CD4-positive, alpha-beta T cell treated with Interleukin-1 beta for 1 hour (primary cell): Measurements from ENCODE around the gene C1orf216.
"Not testable (repeated sequence)": the region's sequence is repeated elsewhere in the genome, so short reads cannot be mapped to it uniquely, and the experiment has no call there.

Source experiments
- DNase-seq, 2 donors: peaks; one replicate each; pipeline ENCODE4 v3.0.0-alpha.2; 2020 to 2022

C1orf216 gene, protein sequence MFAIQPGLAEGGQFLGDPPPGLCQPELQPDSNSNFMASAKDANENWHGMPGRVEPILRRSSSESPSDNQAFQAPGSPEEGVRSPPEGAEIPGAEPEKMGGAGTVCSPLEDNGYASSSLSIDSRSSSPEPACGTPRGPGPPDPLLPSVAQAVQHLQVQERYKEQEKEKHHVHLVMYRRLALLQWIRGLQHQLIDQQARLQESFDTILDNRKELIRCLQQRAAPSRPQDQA

DNA sequence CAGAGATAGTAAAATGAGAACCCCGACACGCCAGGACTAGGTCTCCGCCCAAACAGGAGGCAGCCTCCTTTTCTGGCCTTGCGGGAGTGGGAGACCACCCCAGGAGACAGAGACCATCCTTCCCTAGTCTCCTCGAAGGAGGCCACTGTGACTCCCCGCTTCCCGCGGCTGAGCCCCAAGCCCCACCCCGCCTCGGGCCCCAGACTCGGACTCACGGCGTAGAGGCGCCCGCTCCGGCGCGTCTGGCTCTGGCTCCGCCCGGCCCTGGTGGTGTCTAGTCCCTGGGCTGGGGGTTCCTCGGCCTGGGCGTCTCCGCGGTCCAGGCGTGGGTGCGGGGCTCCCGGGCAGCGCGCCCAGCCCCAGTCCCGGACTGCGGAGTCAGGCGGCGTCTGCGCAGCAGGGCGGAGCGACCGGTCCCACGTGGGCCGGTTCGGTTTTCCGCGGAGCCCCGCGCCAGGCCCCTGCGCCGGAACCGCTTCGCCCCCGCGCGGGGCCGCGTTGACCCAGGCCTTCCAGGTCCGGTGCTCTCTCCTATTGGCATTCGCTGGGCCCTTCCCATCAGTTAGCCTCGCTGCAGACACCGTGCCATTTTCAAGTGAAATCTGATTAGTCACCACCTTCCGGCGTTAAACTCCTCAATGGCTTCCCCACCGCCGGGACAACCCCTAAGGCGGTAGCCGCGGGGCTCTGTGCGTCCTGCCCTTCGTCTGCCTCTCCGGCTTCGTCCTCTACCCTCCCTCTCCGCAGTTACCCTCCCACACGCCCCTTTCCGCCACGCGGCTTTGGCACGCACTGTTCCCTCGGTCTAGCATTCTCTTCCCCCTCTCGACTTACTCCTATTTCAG is at the start of gene C1orf216:
Gene C1orf216 (minus strand): TSS at position 393 of the 845 bp plus-strand sequence. CDS start 2,563 bp downstream, outside the sequence.
- DNase-seq = peak; percentile 43 to 71

DNA sequence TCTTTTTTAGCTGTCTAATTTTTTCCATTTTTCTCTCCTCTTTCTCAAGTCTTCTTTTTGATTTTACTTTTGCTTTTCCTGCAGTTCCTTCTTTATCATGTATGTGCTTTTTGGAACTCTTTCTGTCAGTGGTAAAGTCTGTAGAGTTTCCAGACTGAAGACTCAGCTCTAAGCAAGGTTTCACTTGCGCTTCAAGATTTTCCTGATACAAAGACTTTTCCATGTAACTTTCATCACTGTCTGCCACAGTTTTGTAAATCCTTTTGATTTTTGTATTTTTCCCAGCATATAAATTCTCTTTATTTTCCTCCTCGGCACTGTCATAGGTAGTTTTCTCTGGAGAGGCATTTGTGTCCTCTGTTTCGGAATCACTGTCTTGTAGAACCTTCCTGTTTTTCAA is 45.6 kb upstream of the C1orf216 start:
- DNase-seq = no peak

DNA sequence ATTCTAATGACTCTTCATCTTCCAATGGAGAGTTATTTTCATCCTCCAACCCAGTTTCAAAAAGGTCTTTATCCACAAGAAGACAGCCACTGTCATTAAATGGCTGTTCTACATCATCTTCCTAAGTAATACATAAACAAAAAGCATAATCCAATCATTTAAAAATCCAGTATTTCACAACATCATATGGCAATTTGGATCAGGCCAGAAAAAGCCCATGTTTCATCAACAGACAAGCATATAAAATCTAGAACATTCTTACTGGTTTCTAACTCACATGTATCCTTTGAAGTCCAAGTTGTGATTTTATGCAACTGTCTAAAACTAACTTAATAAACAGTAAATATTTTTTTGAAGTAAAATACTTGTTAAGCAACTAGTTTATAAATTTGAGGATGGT is 44.5 kb upstream of the C1orf216 start:
- no peak for DNase-seq

DNA sequence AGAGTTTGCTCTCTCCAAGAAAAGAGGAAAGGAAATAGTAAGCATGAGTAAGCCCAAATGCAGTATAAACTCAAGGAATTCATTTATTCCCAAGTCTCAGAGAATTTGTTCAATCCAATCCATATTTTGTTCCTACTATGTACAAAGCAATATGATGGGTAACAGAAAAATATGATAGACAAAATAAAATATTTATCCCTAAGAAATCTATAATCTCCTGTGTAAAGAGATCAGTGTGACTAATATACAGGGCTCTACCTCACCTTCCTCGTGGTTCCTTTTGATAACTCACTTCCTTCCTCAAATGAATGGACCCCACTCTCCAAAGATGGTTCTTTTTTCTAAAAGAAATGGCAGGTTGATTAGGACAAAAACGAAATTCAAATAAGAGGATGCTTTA is 43.5 kb upstream of the C1orf216 start:
- DNase-seq = no peak

DNA sequence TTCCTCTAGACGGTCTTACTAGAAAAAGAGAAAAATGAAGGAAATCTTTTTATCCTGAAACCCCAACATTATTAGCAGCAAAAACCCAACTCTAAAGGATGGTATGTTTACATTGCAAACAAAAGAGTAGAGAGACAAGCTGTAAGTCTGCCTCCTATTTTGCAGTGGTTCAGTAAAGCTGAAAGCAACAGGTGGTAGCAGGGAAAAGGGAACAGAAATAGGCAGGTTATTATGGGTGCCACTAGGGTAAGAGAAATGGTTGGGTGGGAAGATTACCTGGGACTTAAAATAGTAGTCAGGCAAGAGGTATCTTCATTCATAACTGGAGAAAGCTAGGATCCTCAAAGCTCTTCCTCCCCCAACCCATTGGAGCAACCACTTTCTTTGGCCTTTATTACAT is 37.4 kb upstream of the C1orf216 start:
- DNase-seq = no peak

DNA sequence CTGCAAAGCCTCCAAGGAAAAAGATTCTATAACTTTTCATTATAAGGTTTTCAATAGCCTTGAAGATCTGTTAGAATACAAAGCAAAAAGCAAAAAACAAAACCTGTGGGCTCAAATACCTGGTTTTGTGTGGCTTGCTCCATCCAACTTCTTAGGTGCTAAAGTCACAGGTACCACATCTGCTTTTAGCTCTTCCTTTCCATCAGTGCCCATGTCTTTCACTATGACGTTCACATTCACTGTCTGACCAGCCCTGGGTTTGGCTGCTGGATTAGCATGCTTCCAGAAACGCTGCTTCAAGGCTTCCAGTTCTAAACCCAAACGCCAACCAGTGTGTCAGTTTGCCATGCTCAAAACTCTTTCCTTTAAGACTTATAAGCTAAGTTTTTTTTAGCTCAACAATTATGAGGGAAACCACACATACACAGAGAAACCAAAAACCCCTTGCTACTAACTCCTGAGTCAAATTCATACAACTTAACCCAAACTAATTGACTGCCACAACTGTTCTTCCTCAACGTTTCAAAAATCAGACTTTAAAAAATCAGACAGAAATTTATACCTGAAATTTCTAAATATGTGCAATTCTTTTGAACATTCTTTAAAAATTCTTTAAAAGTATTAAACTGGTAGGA is 35.1 kb upstream of the C1orf216 start:
- DNase-seq = no peak

DNA sequence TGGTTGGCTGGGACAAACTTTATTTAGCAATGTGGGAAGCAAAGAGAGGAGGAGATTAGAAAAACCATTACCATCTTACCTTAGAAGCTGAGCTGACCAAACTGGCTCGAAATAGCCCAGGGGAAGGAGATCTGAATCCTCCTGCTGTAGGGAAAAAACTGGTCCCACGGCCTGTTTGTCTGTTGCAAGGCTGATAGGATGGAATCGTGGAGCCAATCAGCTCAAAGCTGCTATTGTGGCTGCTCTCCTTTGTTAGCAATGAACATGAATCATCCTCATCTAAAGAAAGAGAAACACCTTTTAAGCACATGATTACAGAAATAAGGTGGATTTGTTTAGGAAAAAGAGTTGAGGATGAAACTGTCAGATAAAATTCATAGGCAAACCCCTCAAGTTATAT is 29.6 kb upstream of the C1orf216 start:
- no peak for DNase-seq

DNA sequence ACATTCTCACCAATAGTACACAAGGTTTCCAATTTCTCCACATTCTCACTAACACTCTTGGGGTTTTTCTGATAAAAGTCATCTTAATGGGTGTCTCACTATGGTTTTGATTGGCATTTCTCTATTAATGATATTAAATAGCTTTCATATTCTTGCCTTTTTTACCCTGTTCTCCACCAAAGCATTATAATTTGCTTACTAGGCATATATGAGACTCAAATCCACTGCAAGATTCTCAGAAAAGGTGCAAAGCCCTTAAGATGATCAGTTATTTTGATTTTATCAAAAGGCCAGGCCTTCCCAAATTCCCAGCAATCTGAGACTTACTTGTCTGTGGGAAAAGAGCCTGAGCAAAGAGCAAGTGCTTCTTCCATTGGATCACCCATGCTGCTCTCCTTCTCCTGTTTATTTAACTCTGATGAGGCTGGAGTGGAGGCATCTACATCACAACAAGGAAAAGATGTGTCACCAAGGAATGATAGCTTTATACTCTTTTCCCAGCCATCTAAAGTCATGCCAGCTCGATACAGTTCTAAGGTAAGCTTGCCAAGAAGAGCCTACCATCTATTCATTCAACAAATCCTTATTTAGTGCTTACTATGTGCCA is 26.5 kb upstream of the C1orf216 start:
- no peak for DNase-seq

DNA sequence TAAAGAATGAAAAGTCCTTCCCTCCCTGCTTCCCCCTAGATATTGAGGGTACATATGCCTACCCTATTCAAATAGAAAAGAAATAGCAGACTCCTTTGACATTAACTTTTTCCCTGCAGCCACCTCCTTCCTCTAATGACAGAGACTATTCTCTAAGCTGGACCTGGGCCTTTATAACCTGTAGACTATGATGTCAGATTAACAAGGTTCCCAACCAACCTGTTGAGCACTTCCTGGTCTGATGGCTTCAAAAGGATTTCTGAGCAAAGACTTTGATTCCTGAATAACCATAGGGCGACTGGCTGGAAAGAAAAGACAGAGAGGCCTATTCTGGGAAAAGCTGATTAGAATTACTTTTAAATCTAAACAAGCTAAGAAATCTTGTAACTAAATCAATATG is 18.4 kb upstream of the C1orf216 start:
- no peak for DNase-seq

DNA sequence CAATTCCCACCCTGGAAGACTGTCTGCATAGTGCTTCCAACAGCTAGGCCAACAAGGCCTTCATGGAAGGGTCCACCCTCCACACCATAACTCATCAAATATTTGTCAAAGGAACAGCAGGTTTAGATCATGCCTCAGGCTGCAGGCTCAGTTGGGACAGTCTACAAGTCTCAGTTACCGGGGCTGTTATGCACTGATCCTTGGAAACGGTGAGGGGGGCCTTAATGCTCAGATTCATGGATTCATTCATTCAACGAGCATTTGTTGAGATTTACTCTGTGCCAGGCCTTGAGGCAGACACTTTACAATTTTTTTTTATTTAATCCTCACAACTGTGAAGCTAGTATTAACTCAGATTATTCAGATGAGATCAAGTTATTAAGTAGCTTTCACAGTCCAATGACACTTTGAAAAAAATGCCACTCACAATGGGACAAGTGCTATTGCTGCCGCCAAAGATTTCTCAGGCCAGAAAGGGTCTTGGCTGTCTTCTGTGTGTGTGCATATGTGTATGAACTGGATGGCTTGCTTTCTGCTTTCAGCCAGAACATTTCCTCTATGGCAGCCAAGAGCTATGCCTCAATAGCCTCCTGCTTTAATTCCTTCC is 8.9 kb upstream of the C1orf216 start:
- DNase-seq = no peak

DNA sequence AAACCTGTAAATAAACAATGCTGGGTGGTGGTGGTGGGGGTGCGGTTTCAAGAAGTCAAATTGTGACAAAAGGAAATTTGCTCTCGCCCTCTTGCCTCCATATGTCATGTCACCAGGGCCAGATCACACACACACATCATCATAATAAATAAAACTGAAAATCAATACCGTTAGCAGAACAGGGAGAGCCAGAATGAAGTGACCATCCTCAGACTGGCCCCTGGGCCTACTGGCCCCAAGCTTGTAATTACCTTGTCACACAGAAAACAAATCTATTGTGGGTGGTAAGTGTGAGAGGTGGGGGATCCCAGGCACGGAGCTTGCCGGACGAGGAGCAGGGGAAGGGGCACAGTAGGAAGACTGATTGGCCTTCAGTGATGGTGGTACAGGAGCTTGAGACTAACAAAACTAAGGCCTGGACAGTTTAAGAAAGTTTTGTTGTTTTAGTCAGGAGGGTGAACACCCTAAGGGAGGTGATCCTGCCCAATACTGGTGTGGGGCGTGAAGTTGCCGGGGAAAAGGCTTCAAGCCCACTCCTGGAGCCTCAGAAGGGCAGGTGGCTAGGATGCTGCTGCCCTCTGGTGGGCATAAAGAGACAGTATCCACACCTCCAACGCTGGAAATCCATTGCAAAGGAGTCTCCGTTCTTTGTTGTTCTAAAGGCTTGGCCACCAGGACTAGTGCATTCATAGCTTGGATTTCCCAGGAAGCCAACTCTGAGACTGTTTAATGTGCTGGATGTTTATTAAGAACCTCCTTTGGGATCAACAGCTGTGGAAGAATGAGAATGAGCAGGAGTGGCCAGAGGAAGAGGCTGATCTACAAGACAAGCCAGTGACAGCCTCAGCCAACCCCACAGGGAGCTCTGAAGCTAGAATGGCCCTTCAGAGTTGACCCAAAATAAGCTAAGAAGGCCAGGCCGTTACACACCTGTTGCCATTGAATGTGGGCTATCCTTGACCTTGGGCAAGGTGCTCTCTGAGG is 8.1 kb upstream of the C1orf216 start:
- DNase-seq = peak; percentile 54 to 62

DNA sequence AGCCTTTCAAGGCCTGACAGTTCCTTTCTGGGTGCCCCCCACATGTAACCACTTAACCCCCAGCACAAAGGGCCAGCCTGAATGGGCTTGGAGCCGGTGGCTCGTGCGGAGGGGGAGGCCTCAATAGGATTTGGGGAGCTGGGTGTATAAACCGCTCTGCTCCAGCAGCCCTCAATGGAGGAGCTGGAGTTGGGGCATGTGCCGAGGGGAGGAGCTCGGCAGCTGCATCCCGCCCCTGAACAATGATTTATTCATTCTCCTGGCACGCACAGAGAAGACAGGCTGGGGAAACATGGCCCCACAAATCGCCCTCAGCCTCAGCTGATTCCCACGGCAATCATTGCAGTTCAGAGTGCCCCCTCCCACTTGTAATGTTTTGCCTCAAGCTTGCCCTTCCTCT is 6.9 kb upstream of the C1orf216 start:
- DNase-seq = no peak

DNA sequence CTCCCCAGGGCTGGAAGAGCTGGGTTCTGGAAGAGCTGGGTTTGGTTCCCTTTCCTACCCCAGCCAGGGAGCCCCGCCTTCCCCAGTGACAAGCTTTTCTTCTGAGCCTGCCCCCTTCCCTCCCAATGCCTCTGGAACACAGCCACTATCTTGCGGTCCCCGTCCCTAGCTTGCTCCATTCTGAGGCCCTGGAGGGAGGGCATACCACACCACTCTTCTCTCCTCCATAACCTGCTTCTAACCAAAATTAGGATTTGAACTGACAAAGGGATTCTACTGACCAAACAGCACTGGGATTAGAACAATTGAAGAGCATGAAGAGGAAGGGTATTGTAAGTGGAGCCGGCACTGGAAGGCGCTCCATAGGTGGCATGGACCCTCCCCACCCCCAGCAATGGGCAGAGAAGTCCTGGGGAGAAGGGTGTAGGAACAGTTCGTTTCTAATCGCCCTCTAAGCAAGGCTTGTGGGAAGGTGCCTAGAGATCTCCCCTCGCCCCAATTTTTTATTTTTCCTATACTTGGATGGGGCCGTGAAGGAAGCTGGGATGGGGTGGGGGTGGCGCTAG is 690 bp downstream of the C1orf216 start:
- DNase-seq = no peak

DNA sequence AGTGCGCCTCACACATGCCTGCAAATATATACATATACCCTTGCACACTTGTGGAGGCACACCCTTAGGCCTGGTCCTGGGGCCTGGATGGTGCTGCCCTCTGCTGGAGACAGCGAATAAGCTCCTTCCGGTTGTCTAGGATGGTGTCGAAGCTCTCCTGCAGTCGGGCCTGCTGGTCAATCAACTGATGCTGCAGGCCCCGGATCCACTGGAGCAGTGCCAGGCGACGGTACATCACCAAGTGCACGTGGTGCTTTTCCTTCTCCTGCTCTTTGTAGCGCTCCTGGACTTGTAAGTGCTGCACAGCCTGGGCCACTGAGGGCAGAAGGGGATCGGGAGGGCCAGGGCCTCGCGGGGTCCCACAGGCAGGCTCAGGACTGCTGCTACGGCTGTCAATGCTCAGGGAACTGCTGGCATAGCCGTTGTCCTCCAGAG is 3.1 kb downstream of the C1orf216 start:
- DNase-seq = peak; percentile 77 to 81

DNA sequence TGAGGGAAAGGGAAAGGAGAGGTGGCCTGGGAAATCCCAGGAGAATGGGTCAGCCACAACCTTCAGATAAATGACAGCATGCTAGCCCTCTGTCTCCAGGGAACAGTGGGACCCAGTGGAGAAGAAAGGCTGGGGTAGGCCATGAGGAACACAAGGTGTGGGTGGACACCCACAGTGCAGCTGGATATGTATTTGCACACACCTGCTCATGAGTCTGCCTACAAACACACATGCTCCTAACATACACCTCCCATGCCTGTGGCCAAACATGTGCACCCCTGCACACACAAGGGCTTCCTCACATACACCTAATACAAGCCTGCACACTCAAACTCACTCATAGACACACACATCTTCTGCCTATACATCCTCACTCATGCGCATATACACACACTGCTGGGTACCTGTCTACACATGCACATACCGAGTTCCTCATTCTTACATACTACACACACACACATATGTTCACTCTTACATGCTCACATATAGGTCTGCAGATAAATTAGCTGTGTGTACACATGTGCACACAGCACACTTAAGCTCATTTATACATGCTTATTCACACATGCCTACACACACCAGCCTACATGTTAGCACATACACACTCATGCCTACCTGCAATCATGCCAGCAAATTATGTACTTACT is 3.6 kb downstream of the C1orf216 start:
- DNase-seq = no peak

DNA sequence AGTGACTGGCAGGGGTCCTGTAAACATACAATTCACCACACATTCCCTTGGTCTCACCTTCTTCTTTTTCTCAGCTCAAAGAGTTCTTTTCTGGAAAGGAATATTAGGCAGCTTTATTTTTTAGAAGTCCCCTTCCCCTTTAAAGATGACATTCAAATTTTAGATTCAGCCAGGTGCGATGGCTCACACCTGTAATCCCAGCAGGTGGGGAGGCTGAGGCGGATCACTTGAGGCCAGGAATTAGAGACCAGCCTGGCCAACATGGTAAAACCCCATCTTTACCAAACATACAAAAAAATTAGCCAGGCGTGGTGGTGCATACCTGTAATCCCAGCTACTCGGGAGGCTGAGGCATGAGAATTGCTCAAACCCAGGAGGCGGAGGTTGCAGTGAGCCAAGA is 7.6 kb downstream of the C1orf216 start:
- DNase-seq = not testable (repeated sequence)

DNA sequence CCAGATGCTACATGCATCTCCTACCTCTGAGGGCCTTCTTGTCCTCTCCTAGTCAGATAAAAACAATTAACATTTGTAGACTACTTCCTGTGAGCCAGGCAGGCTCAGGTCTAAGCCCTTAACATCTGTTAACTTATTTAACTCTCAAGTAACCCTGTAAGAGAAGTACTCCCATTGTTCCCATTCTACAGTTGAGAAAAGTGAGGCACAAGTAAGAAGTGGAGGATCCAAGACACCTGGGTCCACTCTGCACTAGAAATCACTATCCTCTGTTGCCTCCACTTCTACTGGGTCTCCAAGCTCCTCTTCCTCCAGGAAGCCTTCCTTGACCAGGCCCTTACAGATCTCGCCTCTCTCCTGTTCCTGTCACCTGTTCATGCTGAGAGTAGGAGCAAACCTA is 9.7 kb downstream of the C1orf216 start:
- no peak for DNase-seq

DNA sequence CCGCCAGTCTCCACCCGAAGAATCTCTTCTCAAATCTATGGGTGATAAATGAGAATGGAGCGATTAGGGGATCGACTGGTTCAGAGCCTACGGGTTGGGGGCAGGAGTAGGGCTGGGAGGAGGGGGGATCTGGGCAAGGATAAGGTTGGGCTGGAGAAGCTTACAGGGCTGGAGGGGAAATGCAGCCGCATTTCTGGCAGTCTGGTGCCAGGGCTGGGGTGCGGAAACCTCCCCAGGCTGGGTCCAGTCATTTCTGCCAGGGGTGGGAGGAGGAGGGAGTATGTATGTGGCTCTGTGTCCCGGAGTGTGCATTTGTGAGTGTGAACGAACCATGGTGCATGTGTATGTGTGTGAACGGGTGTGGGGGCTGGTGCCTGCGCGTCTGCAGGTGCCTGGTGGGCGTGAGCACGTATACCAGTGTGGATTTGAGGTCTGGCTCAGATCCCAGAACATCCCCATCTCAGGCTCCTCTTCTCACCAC is 10.2 kb downstream of the C1orf216 start:
- DNase-seq = no peak

DNA sequence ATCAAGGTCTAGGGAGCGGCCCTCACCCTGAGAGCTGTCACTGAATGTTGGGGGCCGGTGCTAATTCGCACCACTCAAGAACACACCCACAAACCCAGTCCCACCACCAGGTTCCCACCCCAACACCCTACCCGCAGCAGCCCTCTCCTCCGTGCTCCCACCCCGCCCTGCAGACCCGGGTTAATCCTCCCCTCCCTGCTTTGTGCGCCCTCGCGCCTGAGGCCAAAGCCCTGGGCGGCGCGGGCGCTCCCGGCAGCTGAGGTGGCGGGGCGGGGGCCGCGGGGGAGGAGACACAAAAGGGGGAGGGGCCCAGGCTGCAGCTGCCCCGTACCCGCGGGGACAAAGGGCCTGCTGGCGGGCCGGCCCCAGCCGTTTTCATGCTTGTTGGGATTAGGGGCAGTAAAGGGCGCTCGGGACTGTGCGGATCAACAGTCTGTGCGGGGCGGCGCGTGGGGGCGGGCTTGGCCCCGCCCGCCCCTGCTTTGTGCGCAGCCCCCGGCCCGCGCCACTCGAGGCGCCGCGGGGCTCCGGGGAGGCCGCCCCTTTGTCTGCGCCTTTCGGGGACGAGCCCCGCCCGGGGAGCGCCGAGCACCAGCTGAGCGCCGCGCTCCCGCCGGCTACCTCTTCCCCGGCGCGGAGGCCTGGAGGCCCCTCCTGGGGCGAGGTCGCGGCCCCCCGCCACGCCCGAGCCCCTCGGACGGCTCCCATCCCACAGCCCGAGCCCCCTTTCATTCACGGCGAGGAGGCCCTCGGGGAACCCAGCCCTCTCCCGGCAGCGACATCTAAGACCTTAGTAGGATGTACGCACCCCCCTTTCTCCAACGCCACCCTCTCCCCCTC is 10.9 kb downstream of the C1orf216 start:
- peak in 1 of 2 donors; percentile 28 for DNase-seq
